HCT116 (cell line): ENCODE measurements around the gene INSR. TPM values are rescaled to one million over a fixed set of nuclear protein-coding genes. Genes with fewer than 3 reads are reported as not detected.

Source experiments
- ATAC-seq: fragments of 200-7000 bp; cut with Tn5 transposase; 2 replicates; pipeline ENCODE4 v1.9.1; 2020; ENCODE audit warnings: mild to moderate bottlenecking, moderate library complexity
- BruUV-seq: library from RNA; stranded (reverse); fragments of 400-500 nt; replicated peaks from 2 replicates; lab custom pipeline; 2021; lab: Mats Ljungman, UMichigan
- CTCF ChIA-PET: fragments of 300-600 bp; sonication (Branson Sonifier 250); formaldehyde crosslinking; loops from one replicate; lab custom pipeline; 2021; ENCODE audit warnings: antibody characterized with exemption; lab: Charles Lee
- POLR2A ChIA-PET: fragments of 300-600, 350-600 bp; sonication (Branson Sonifier 250); formaldehyde crosslinking; loops from one replicate; lab custom pipeline; 2021; ENCODE audit warnings: antibody characterized with exemption; lab: Charles Lee
- RAD21 ChIA-PET, 2 experiments: fragments of 300-600 bp; sonication (Branson Sonifier 250); formaldehyde crosslinking; loops; one replicate each; lab custom pipeline; 2023; ENCODE audit warnings: low total read pairs in 2 of 2; ENCODE audit not compliant: uncharacterized antibody in 2 of 2, unreplicated experiment in 2 of 2, low non-redundant PET in 1 of 2; lab: Charles Lee
- DNase-seq: peaks from one replicate; pipeline ENCODE4 v3.0.0-alpha.2; 2010; ENCODE audit warnings: low read depth, low spot score
- H2AFZ ChIP-seq: fragments of 200-600 bp; shearing (Covaris generic), sonication (generic); 2 replicates; pipeline ENCODE4 v1.6.1; 2017; ENCODE audit warnings: low read depth, mixed run types, mixed read lengths, antibody characterized with exemption, low read length; ENCODE audit not compliant: poor library complexity, severe bottlenecking
- H3K27ac ChIP-seq: 2 replicates; pipeline ENCODE4 v1.5.1; 2012; ENCODE audit warnings: low read depth, low read length
- H3K27me3 ChIP-seq: fragments of 200-600 bp; sonication (generic); 2 replicates; pipeline ENCODE4 v1.6.1; 2016; ENCODE audit warnings: mixed run types, low read length, mixed read lengths; ENCODE audit not compliant: insufficient read depth
- H3K36me3 ChIP-seq, 2 experiments: fragments of 200-500 bp in 1 of 2; fragments of 200-600 bp in 1 of 2; sonication (Bioruptor generic) in 1 of 2; sonication (generic) in 1 of 2; 2 replicates each; pipeline versions ENCODE4 v1.5.1 to v1.6.1; 2014 to 2016; ENCODE audit warnings: low read length in 2 of 2, inconsistent platforms in 1 of 2, mixed read lengths in 1 of 2, mixed run types in 1 of 2; ENCODE audit not compliant: insufficient read depth in 2 of 2, control insufficient read depth in 1 of 2
- H3K4me1 ChIP-seq, 2 experiments: fragments of 200-600 bp in 1 of 2; sonication (generic) in 1 of 2; 2 replicates each; pipeline versions ENCODE4 v1.5.1 to v1.6.1; 2012 to 2017; ENCODE audit warnings: low read length in 2 of 2, inconsistent platforms in 1 of 2, mild to moderate bottlenecking in 1 of 2, mixed read lengths in 1 of 2, mixed run types in 1 of 2, moderate library complexity in 1 of 2; ENCODE audit not compliant: insufficient read depth in 2 of 2, control insufficient read depth in 1 of 2
- H3K4me2 ChIP-seq: fragments of 200-600 bp; sonication (generic); 2 replicates; pipeline ENCODE4 v1.6.1; 2017; ENCODE audit warnings: mixed run types, low read length, mixed read lengths
- H3K4me3 ChIP-seq, 2 experiments: fragments of 200-600 bp in 1 of 2; sonication (generic) in 1 of 2; replicated peaks in 1 of 2; 2 replicates each; pipeline ENCODE4 v1.5.1; 2011 to 2016; ENCODE audit warnings: low read length in 2 of 2, control low read depth in 1 of 2, low read depth in 1 of 2, mild to moderate bottlenecking in 1 of 2, mixed read lengths in 1 of 2, mixed run types in 1 of 2
- H3K79me2 ChIP-seq: fragments of 200-600 bp; sonication (generic); 2 replicates; pipeline ENCODE4 v1.6.1; 2017; ENCODE audit warnings: mild to moderate bottlenecking, mixed run types, low read length, moderate library complexity, mixed read lengths; ENCODE audit not compliant: insufficient read depth
- H3K9ac ChIP-seq: fragments of 200-600 bp; sonication (generic); 2 replicates; pipeline ENCODE4 v1.6.1; 2016; ENCODE audit warnings: low read length, mixed read lengths
- H3K9me2 ChIP-seq: fragments of 200-600 bp; sonication (generic), shearing (Covaris generic); 2 replicates; pipeline ENCODE4 v1.6.1; 2017; ENCODE audit warnings: mixed run types, mild to moderate bottlenecking, moderate library complexity; ENCODE audit not compliant: insufficient read depth
- H3K9me3 ChIP-seq, 2 experiments: fragments of 200-500 bp in 1 of 2; fragments of 200-600 bp in 1 of 2; sonication (Bioruptor generic) in 1 of 2; sonication (generic) in 1 of 2; 2 replicates each; pipeline ENCODE4 v1.6.1; 2014 to 2017; ENCODE audit warnings: low read length in 2 of 2, mixed read lengths in 2 of 2, inconsistent platforms in 1 of 2, low read depth in 1 of 2, mild to moderate bottlenecking in 1 of 2, mixed run types in 1 of 2, moderate library complexity in 1 of 2; ENCODE audit not compliant: control insufficient read depth in 1 of 2, insufficient read depth in 1 of 2
- H4K20me1 ChIP-seq: fragments of 200-600 bp; sonication (generic), shearing (Covaris generic); 2 replicates; pipeline ENCODE4 v1.6.1; 2017; ENCODE audit warnings: mixed run types, mild to moderate bottlenecking, moderate library complexity; ENCODE audit not compliant: insufficient read depth
- CBX3 ChIP-seq: IDR thresholded peaks from 2 replicates; pipeline ENCODE4 v1.6.1; 2012; ENCODE audit warnings: low read depth
- CEBPB ChIP-seq: IDR thresholded peaks from 2 replicates; pipeline ENCODE4 v1.6.1; 2012; ENCODE audit warnings: low read depth
- EGR1 ChIP-seq: IDR thresholded peaks from 2 replicates; pipeline ENCODE4 v1.6.1; 2012; ENCODE audit warnings: low read depth
- ELF1 ChIP-seq: IDR thresholded peaks from 2 replicates; pipeline ENCODE4 v1.6.1; 2012; ENCODE audit warnings: low read depth, borderline replicate concordance
- EZH2 ChIP-seq: fragments of 200-600 bp; sonication (generic); IDR thresholded peaks from 2 replicates; pipeline ENCODE4 v1.6.1; 2017; ENCODE audit warnings: antibody characterized with exemption, mixed run types
- EZH2phosphoT487 ChIP-seq: fragments of 200-600 bp; IDR thresholded peaks from 2 replicates; pipeline ENCODE4 v1.6.1; 2018; ENCODE audit warnings: antibody characterized with exemption, borderline replicate concordance
- FOSL1 ChIP-seq: IDR thresholded peaks from 2 replicates; pipeline ENCODE4 v1.6.1; 2012; ENCODE audit warnings: low read depth
- JUND ChIP-seq: IDR thresholded peaks from 2 replicates; pipeline ENCODE4 v1.6.1; 2012
- POLR2A ChIP-seq: IDR thresholded peaks from 2 replicates; pipeline ENCODE4 v1.7.0; 2011; ENCODE audit warnings: borderline replicate concordance; ENCODE audit not compliant: insufficient read depth, insufficient read length; ENCODE audit errors: extremely low read depth
- POLR2AphosphoS5 ChIP-seq: IDR thresholded peaks from 2 replicates; pipeline ENCODE4 v1.6.1; 2011; ENCODE audit warnings: mild to moderate bottlenecking, low read depth, low read length, moderate library complexity
- RAD21 ChIP-seq: IDR thresholded peaks from 2 replicates; pipeline ENCODE4 v1.6.1; 2012; ENCODE audit warnings: low read depth, mild to moderate bottlenecking
- SIN3A ChIP-seq: IDR thresholded peaks from 2 replicates; pipeline ENCODE4 v1.6.1; 2012; ENCODE audit warnings: low read depth
- SP1 ChIP-seq: IDR thresholded peaks from 2 replicates; pipeline ENCODE4 v1.6.1; 2012; ENCODE audit warnings: low read depth
- SRF ChIP-seq: IDR thresholded peaks from 2 replicates; pipeline ENCODE4 v1.6.1; 2012; ENCODE audit warnings: low read depth
- TCF7L2 ChIP-seq: IDR thresholded peaks from 2 replicates; pipeline ENCODE4 v1.7.0; 2011; ENCODE audit warnings: borderline replicate concordance, inconsistent platforms; ENCODE audit not compliant: insufficient read depth, insufficient read length; ENCODE audit errors: extremely low read depth
- YY1 ChIP-seq: IDR thresholded peaks from 2 replicates; pipeline ENCODE4 v1.6.1; 2011; ENCODE audit warnings: low read length, low read depth, moderate library complexity, mild to moderate bottlenecking; ENCODE audit not compliant: insufficient replicate concordance; ENCODE audit errors: extremely low read depth
- ZFX ChIP-seq: fragments of 450-650 bp; IDR thresholded peaks from 2 replicates; pipeline ENCODE4 v1.6.1; 2017
- ZNF274 ChIP-seq: fragments of 200-500 bp; sonication (Bioruptor generic); IDR thresholded peaks from 2 replicates; pipeline ENCODE4 v1.6.1; 2014; ENCODE audit warnings: mild to moderate bottlenecking, low read depth, low read length, inconsistent platforms
- intact Hi-C: fragments of 100-400 bp; cut with micrococcal nuclease; formaldehyde crosslinking; loops from 2 replicates; pipeline ENCODE4 v1.10.0; 2022
- total RNA-seq: library from RNA; stranded (reverse); gene quantifications from one replicate; pipeline ENCODE4 v1.2.1, GENCODE V29; 2021; ENCODE audit not compliant: unreplicated experiment
- TF ChIP-seq, protein P1 (sequence below): IDR thresholded peaks from 2 replicates; pipeline ENCODE4 v1.6.1; 2012
- TF ChIP-seq, protein P2 (sequence below): IDR thresholded peaks from 2 replicates; pipeline ENCODE4 v1.6.1; 2011; ENCODE audit warnings: mild to moderate bottlenecking, low read length, moderate library complexity; ENCODE audit not compliant: insufficient replicate concordance; ENCODE audit errors: extremely low read depth
- TF ChIP-seq, protein P3 (sequence below), 3 experiments: fragments of 200-600 bp in 1 of 3; sonication (generic) in 1 of 3; IDR thresholded peaks in 2 of 3; conservative IDR thresholded peaks in 1 of 3; 2 replicates each; pipeline ENCODE4 v1.5.1; 2012 to 2017; ENCODE audit warnings: low read depth in 2 of 3, low read length in 2 of 3, antibody characterized with exemption in 1 of 3, borderline replicate concordance in 1 of 3, control low read depth in 1 of 3, mild to moderate bottlenecking in 1 of 3, mixed read lengths in 1 of 3, mixed run types in 1 of 3, moderate library complexity in 1 of 3; ENCODE audit not compliant: insufficient read depth in 1 of 3
- TF ChIP-seq, protein P4 (sequence below): IDR thresholded peaks from 2 replicates; pipeline ENCODE4 v1.6.1; 2012

The INSR gene
- total RNA-seq, 1 experiment from 2014 or later, result 25.4 TPM

DNA sequence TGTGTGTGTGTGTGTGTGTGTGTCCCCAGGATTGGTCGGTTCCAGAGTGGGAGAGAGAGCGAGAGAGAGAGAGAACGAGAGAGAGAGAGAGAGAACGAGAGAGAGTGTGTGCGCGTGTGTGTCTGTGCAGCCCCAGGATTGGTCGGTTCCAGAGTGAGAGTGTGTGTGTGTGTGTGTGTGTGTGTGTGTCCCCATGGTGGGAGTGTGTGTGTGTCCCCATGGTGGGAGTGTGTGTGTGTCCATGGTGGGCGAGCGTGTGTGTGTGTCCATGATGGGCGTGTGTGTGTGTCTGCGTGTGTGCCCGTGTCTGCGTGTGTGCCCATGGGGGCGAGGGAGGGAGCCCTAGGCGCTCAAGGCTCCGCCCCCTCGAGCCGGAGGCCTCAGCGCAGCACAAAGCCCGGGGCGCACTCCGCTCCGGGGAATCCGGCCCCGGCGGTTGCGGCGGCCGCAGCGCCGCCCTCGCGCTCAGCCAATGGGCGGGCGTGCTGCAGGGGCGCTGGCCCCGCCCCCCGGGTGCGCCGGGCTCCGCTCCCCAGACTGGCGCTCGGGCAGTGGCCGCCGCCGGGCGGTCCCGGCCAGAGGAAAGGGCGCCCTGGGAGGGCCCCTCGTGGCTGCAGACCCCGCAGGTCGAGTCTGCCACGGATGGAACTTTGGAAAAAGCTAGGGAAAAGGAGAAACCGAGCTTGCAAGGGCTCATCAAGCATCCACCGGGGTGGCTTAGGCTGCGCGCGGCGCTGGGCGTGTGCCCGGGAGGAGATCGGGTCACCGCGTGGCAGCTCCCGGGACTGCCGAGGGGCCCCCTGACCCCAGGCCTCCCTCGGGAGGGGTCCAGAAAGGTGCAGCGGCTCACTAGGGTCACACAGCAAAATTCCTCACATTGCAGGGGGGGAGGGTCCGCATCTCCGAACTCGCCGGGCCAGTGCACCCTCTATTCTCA is 96.2 kb downstream of the INSR start:
- ChIA-PET RAD21 (no interaction called here), CTCF (interaction anchor here (1.0 kb wide), 1 partner anchor 96 kb away, joined by 4 read pairs; the partner anchor contains the start of gene INSR), POLR2A (interaction anchor here (1.6 kb wide), 1 partner anchor 96 kb away, joined by 13 read pairs; the partner anchor contains the start of gene INSR)
- H3K9me3 ChIP-seq, result no peaks in the 10 kb centered on the region
- H4K20me1 ChIP-seq, result no peaks in the 10 kb centered on the region
- H3K36me3 ChIP-seq, result no peaks in the 10 kb centered on the region
- peaks cover 25 to 47% of the 10 kb centered on the region in 2 experiments for H3K4me1 ChIP-seq
- H3K4me3 ChIP-seq, result peak overlapping the region; percentile 67 to 76
- no peak overlapping the region for H2AFZ ChIP-seq
- peak overlapping the region; percentile 84 for H3K9ac ChIP-seq
- H3K4me2 ChIP-seq, result peak overlapping the region; percentile 96
- DNase-seq (peak; percentile 84), ATAC-seq (peak; percentile 86)
- H3K79me2 ChIP-seq, result no peaks in the 10 kb centered on the region
- intact Hi-C loops, result loop anchor here (1.0 kb wide), 2 partner anchors 59 to 96 kb away; partner anchors contain the start of gene INSR
- H3K27me3 ChIP-seq, result no peaks in the 10 kb centered on the region
- peak overlapping the region; percentile 73 for H3K27ac ChIP-seq
- no peaks in the 10 kb centered on the region for H3K9me2 ChIP-seq
- BruUV-seq, result TSS peak; percentile 60
- TF ChIP-seq, protein P1, sequence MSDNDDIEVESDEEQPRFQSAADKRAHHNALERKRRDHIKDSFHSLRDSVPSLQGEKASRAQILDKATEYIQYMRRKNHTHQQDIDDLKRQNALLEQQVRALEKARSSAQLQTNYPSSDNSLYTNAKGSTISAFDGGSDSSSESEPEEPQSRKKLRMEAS, result peak; percentile 53
- no peak for TF ChIP-seq YY1
- TF ChIP-seq RAD21, result 0 out of 2 replicates have a peak, but pooled peaks have one; percentile 8
- TF ChIP-seq ELF1, result no peak
- peak; percentile 89 for TF ChIP-seq SP1
- TF ChIP-seq POLR2A, result peak; percentile 91
- no peak for TF ChIP-seq TCF7L2
- TF ChIP-seq EZH2phosphoT487, result no peak
- TF ChIP-seq CEBPB, result no peak
- TF ChIP-seq, protein P2, sequence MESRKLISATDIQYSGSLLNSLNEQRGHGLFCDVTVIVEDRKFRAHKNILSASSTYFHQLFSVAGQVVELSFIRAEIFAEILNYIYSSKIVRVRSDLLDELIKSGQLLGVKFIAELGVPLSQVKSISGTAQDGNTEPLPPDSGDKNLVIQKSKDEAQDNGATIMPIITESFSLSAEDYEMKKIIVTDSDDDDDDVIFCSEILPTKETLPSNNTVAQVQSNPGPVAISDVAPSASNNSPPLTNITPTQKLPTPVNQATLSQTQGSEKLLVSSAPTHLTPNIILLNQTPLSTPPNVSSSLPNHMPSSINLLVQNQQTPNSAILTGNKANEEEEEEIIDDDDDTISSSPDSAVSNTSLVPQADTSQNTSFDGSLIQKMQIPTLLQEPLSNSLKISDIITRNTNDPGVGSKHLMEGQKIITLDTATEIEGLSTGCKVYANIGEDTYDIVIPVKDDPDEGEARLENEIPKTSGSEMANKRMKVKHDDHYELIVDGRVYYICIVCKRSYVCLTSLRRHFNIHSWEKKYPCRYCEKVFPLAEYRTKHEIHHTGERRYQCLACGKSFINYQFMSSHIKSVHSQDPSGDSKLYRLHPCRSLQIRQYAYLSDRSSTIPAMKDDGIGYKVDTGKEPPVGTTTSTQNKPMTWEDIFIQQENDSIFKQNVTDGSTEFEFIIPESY, result no peak
- 0 out of 2 replicates have a peak, but pooled peaks have one; percentile 2 for TF ChIP-seq CBX3
- peak; percentile 62 for TF ChIP-seq JUND
- TF ChIP-seq SRF, result no peak
- TF ChIP-seq, protein P3, sequence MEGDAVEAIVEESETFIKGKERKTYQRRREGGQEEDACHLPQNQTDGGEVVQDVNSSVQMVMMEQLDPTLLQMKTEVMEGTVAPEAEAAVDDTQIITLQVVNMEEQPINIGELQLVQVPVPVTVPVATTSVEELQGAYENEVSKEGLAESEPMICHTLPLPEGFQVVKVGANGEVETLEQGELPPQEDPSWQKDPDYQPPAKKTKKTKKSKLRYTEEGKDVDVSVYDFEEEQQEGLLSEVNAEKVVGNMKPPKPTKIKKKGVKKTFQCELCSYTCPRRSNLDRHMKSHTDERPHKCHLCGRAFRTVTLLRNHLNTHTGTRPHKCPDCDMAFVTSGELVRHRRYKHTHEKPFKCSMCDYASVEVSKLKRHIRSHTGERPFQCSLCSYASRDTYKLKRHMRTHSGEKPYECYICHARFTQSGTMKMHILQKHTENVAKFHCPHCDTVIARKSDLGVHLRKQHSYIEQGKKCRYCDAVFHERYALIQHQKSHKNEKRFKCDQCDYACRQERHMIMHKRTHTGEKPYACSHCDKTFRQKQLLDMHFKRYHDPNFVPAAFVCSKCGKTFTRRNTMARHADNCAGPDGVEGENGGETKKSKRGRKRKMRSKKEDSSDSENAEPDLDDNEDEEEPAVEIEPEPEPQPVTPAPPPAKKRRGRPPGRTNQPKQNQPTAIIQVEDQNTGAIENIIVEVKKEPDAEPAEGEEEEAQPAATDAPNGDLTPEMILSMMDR (IDR thresholded peaks at IDR 0.05 in 2 of 3, conservative IDR thresholded peaks at IDR 0.05 in 1 of 3; ENCODE audit: borderline replicate concordance in 1 of 3, insufficient read depth in 1 of 3, low read depth in 2 of 3, low read length in 2 of 3), result 0 out of 6 replicates have a peak, but pooled peaks of 1 of the 3 experiments have one; percentile 17
- TF ChIP-seq ZNF274, result no peak
- peak; percentile 22; the same call in 1 of the 2 replicates for TF ChIP-seq ZFX
- TF ChIP-seq SIN3A, result 0 out of 2 replicates have a peak, but pooled peaks have one; percentile 46
- TF ChIP-seq EGR1, result peak; percentile 35; the same call in 1 of the 2 replicates
- peak; percentile 68 for TF ChIP-seq POLR2AphosphoS5
- TF ChIP-seq, protein P4, sequence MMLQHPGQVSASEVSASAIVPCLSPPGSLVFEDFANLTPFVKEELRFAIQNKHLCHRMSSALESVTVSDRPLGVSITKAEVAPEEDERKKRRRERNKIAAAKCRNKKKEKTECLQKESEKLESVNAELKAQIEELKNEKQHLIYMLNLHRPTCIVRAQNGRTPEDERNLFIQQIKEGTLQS, result no peak
- TF ChIP-seq FOSL1, result no peak
- no peak for TF ChIP-seq EZH2
